Skeletal muscle cell (primary cell): Measurements from ENCODE around the gene FOXJ1.
"Not testable (repeated sequence)": the region's sequence is repeated elsewhere in the genome, so short reads cannot be mapped to it uniquely, and the experiment has no call there.

Experiments
- DNase-seq: peaks from one replicate; pipeline ENCODE4 v3.0.0-alpha.2; 2010; ENCODE audit warnings: low read depth
- H3K4me3 ChIP-seq: 2 replicates; pipeline ENCODE4 v1.5.1; 2011; ENCODE audit warnings: low read depth, mild to moderate bottlenecking, control low read depth, low read length, moderate library complexity

FOXJ1 gene, protein sequence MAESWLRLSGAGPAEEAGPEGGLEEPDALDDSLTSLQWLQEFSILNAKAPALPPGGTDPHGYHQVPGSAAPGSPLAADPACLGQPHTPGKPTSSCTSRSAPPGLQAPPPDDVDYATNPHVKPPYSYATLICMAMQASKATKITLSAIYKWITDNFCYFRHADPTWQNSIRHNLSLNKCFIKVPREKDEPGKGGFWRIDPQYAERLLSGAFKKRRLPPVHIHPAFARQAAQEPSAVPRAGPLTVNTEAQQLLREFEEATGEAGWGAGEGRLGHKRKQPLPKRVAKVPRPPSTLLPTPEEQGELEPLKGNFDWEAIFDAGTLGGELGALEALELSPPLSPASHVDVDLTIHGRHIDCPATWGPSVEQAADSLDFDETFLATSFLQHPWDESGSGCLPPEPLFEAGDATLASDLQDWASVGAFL

DNA sequence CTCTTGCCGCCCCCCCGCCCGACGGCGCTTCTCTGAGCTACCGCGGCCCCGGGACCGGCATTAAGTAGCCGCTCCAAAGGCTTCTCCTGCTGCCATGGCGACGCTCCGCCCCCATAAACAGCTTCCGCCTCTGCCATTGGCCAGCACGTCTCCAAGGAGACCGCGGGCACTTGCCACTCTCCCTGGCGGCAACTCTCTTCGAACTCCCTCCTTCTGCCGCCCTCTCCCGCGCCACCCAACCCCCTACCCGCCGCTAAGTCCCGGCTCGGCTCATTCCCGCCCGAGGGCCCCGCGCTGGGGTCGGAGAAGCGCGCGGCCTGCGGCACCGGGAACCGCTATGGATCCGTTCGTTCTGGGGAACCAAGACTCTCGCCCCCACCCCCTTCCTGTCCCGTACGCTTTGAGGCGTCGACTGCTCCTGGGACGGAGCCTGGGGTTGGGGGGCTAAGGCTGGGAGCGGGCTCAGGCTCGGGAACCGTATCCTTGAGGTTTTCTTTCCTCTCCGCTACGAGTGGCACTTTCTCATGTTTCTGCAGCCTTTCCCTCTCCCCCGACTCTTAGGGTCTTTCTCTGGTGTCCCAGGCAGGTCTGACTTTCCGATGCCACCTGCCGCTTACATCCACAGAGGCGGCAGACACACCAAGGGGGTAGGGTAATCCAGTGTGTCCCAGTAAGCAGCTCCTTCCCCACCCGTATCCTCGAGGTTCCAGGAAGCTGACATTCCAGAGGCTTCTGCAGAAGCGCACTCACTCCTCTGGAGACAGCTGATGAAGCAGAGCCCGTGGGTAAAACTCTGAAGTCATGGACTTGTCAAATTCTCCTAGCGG lies at the start of gene FOXJ1:
Gene FOXJ1 (minus strand): TSS at position 34 of the 827 bp plus-strand sequence. CDS start 850 bp downstream, outside the sequence.
- peak within 1 kb of the TSS; percentile 55 for H3K4me3 ChIP-seq
- DNase-seq: peak; percentile 10

DNA sequence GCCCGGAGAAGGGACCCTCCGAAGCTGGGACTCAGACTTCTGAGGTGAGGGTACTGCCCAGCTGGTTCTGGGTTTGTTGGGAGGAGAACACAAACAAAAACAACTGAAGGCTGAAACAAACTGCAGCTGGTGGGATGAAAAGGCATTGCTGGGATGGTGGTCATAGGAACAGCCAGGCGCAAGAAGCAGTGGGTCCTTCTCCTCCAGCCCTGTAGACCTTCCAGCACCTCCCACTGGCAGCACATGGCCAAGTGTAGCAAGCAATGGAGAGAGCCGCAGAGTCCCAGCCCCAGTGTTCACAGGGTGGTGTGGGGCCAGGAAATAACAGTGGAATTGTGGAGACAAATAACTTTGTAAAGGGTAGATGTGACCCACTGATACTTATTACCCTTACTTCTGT lies 48.7 kb upstream of the FOXJ1 start:
- H3K4me3 ChIP-seq: no peak overlapping the region
- no peak for DNase-seq

DNA sequence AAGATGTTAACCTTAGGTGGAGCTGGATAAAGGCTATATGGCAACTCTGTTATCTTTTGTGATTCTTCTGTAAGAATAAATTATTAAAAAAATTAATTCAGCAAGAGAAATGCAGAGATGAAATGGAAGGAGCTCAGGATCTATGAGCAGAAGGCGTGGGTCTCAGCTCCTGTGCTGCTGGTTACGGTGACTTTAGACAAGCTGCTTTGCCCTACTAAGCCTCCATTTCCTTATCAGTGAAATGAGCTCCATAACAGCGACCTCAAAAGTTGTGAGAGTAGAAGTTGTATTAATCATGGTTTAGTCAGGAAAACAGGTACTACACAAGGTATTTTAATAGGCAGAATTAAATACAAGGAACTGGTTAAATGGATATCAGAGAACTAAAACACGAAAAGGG lies 48.2 kb upstream of the FOXJ1 start:
- no peak overlapping the region for H3K4me3 ChIP-seq
- no peak for DNase-seq

DNA sequence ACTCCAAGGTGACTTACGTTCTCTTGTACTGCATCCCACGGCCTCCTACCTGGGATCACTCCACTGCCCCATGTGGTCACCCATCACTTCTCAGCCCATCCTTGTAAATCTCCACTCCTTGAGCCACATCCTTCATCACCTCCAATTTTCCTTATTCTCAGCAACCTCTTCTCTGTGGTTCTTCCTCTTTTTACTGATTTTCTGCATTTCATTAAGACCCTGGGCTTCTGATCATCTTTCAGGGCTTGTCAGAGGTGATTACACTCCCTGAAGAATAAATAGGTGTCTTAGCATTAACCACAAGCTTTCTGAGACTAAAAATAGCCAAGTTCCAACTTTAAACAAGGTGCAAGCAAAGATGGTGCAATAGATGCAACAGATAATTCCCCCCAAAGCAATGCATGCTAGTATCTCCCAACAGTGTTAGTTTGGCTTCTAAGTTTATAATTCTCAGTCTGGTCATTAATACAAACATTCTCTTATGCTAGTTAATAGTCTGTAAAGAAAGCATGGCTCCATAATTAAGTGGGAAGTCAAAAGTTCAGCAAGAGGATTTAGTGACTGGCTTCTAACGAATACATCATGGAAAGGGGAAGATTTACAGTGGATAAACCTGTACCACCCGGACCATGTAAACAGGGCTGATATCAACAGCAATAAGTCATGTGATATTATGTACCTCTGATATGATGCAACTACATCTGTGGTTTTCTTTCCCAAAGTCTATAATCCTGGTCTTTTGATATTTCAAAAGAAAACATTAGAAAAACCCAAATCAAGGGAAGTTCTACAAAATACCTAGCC lies 47.4 kb upstream of the FOXJ1 start:
- DNase-seq: no peak
- no peak overlapping the region for H3K4me3 ChIP-seq

DNA sequence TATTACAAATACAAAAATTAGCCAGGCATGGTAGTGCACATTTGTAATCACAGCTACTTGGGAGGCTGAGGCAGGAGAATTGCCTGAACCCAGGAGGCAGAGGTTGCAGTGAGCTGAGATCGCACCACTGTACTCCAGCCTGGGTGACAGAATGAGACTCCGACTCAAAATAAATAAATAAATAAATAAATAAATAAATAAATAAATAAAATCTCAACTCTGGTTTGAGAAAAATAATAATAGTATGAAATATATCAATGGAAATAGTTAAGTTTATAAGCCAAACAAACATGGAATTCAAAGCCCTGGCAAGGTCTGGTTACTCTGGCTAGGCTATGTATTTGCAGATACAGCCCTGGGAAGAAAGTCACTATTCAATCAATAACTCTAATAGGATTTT lies 45.7 kb upstream of the FOXJ1 start:
- not testable (repeated sequence) for DNase-seq, H3K4me3 ChIP-seq

DNA sequence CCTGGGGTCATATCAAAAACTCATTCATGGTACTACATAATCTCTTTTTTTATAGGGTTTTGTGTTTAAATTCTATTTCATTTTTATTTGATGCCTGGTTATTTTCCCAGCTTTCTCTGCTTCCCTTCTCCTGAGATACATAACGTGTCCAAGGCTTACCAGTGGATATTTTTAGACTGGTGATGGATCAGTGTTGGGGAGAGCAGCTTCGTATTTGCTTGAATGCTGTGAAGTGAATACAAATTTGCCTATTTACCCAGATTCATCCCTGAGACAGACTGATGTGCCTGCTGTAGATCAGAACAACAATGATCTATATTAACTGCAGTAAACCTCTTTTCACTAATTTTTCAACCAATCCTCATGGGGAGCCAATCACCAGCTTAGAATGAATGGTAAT lies 43.2 kb upstream of the FOXJ1 start:
- no peak overlapping the region for H3K4me3 ChIP-seq
- no peak for DNase-seq

DNA sequence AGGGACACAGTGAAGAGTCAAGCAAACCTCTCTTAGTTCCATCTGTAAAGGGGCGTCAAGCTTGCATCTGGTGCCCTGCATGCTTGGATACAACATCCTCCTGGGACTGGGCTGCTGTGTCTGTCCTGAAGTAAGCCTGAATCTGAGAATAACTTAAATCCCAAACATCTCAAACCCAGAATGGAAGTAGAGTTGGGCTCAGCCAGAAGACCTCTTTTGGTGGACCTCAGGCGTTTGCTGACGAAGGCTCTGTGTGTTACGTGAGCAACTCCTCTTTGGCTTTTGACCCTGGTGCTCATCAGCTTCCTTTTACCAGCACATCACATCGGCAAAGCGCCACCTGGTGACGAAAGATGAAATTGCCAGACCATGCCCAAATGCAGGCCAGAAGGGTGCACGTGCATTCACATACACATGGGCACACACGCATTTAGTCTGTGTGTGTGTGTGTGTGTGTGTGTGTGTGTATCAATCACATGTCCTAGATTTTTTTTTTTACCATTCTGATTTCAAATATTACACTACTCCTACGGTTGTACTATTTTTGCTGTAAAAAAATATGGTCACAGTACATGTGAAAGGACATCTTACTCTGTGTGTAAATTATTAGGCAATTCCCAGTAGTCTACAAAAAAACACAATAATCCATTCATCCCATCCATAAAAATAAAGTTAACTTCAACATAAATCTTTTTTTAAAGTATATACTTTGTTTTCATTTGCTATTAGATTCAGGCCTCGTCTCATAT lies 41.1 kb upstream of the FOXJ1 start:
- peak; percentile 49 for DNase-seq
- no peak overlapping the region for H3K4me3 ChIP-seq

DNA sequence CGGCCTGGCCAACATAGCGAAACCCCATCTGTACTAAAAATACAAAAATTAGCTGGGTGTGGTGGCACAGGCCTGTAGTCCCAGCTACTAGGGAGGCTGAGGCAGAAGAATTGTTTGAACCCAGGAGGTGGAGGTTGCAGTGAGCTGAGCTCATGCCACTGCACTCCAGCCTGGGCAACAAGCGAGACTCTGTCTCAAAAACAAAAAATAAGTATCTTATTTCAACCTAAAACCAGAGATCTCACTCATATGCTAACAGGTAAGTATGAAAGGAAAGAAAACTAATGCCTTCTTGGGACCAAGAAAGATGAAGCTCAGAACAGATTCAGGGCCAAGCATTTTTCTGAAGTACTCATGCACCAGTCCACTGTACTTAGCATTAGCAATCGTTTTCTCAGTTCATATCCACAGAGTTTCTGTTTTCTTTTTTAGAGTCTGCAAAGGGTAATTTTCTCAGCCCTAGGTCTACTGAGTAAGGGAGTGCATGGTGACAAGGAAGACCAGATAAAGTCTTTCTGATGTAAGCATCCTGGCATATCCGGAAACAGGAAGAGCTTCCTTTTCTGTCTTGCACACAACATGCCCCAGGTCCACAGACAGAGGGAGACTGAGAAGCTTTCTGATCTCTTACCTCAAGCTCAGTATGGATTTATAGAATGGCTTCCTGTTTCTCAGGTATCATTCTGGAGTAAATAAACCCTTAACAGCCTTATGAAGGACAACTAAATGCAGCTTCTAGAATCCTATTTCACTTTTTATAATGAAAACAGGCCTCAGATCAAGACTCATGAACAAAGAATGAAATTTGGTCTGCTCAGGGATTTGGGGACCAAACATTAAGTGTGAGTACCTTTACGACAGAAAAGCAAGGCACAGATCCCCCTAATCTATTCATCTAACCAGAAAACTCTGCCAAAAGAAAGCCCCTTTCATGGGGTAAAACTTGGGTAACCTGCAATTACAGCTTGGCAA lies 38.7 kb upstream of the FOXJ1 start:
- H3K4me3 ChIP-seq: no peak overlapping the region
- no peak for DNase-seq

DNA sequence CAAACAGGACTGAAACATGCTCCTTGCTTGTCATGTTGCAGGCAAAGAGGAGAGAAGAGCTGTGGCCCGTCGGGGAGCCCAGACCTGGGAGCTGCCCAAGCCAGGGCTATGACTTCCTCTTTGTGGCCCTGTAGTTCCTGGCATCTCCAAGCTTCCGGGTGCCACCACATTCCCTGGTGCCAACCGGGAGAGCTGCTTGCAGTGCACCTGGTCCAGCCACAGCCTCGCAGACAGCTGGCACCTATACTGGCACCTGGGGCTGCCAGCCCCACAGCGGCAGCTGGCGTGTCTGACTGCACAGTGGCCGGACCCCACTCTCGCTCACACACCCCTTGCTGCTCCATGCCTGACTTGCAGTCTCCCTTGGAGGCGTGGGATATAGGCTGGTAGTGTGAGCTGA lies 37.1 kb upstream of the FOXJ1 start:
- no peak for DNase-seq
- H3K4me3 ChIP-seq: no peak overlapping the region

DNA sequence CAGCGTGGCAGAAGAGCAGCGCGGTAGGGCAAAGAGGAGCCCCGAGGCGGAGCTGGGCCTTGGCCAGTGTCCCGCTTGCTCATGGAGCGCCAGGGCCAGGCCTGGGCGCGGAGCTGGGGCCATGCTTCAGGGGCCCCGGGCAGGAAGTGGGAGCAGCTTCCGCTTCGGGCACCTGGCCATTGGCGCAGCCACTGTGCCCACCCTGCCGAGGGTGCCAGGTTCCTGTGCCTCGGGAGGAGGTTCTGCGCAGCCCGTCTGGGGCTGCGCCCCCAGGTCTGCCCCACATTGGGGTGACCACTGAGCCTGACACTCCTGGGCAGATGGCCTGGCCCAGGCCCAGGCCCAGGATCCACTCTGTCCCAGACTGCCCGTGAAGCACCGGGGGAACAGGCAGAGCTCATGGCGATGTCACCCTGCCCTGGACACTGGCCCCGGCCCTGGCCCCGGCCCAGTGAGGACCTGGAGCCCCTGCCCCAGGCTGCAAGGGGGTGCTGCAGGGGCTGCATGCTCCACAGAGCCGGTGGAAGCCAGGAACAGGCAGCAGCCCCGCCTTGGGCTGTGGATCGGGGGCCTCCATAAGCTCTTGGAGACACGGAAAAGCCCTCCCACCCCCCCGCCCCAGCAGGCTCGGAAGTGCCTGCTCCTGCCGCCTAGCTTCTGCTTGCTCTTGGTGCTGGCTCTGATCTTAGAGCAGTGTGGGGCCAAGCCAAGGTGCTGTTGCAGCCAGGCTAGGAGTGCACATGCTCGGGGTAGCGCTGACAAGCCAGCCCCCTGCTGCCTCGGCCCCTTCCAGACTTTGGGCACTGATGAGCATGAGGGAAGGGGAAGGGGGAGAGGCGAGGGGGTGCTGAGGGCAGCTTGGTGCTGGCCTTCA lies 35.9 kb upstream of the FOXJ1 start:
- DNase-seq: no peak
- H3K4me3 ChIP-seq: no peak overlapping the region

DNA sequence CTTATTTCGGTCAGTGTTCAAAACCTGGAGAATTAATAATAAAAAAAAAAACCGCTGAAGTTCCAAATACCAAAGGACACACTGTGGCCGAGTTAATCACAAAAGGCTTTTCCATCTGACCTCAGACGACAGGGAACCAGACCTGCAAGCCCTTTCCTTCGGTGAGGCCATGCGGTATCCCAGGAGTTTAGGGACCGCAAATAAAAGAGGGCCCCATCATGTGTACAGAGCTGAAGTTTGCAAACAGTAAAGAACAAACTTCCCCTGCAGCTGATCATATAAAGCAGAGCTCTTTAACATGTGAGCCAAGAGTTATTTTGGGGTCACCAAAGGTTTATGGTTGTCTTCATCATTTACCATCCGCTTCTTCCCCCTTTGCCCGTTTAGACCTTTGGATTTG lies 33.0 kb upstream of the FOXJ1 start:
- DNase-seq: no peak
- H3K4me3 ChIP-seq: no peak overlapping the region

DNA sequence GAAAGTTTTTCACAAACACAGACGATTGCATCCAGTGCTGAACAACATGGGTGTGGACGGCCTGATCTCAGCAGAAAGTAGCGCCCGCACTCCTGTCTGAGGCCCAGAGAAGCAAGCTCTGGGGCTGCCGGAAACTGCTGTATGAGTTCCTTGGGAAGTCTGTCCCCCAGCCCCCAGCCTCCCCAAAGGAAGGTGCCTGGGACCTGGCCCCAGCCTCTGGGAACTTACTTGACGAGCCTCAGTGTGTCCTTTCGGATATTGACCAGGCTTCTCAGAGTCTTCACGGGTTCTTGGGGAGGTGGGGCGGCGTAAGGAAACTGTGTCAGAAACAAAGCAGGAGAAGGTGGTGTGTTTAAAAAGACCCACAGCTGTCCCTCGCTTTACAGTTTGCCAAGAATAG lies 32.4 kb upstream of the FOXJ1 start:
- DNase-seq: no peak
- H3K4me3 ChIP-seq: no peak overlapping the region

DNA sequence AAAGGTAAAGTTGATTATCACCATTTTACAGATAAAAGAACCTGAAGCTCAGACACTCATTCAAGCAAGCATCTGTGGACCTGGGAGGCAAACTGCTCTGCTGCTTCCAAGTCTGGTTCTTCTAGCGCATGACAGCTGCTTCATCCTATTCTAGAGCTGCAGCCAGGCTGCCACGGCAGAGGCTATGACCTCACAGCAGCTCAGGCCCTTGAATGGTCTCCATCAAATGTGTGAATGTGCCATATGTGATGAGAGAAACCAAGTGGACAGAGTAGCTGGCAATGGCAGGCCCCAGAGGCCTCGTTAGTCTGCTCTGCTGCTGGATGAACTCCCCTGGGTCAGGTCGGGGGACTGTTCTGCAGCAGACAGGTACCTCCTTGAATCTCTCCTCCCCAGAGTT lies 30.7 kb upstream of the FOXJ1 start:
- no peak overlapping the region for H3K4me3 ChIP-seq
- no peak for DNase-seq

DNA sequence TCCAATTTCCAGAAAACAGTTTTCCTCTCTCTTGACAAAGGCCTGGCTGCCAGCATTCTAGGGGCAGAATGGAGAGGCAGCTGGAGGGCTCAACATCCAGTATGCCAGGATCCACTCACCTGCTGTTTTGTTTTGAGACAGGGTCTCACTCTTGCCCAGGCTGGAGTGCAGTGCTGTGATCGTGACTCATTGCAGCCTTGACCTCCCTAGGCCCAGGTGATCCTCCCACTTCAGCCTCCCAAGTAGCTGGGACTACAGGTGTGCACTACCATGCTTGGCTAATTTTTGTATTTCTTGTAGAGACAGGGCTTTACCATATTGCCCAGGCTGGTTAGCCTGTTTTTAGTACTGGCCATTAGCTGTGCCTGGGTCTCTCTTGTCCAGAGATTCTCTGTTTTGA lies 29.1 kb upstream of the FOXJ1 start:
- H3K4me3 ChIP-seq: no peak overlapping the region
- DNase-seq: no peak

DNA sequence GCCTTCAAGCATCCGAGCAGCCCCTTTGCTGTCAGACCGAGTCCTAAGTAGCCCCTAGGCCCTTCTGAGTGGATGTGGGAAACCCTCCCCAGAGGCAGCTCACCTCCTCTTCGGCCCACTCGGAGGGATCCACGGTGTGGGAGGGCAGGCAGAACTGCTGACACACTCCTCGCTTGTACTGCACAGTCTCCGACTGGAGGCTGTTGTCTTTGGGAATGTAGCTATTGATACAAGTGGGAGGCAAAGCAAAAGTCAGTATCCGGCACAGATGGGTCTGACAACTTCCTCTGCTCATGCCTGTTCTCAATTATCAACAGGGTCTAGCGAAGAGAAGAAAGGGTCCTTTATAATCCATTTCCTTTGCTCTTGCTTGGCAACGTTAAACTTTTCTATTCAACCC lies 25.9 kb upstream of the FOXJ1 start:
- H3K4me3 ChIP-seq: no peak overlapping the region
- no peak for DNase-seq

DNA sequence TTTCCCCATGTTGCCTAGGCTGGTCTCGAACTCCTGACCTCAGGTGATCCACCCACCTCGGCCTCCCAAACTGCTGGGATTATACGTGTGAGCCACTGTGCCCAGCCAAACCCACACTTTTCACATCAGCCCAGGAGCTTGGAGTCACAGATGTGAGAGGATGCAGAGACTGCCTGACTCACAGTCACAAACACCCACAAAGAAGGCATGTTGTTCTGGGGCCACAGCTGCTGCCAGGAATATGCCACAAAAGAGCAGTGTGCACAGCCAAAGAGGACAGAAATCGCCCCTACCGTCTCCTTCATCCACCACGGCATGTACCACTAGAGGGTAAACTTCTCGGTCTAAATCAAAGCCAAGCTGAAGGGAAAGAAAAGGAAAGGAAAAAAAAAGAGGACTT lies 25.1 kb upstream of the FOXJ1 start:
- DNase-seq: no peak

DNA sequence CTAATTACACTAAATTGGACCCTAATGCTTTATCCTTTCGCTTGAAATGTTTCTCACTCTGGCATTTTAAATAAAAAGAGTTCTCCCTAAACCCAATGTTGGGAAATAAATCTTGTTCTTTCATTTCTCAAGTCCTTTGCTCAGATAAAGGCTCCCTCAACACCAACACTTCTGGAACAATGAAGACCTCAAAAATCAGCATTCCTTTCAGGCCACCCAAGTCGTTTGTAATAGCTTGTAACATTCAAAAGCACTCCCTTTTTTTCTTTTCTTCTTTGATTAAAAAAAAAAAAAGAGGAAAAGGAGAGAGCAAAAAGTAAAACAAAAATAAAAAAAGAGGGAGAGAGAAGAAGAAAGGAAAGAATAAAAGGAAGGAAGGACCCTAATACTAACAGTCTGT lies 23.3 kb upstream of the FOXJ1 start:
- no peak for DNase-seq

More for the DNA sequence above, 25.1 kb upstream of the FOXJ1 start:
- no peak overlapping the region for H3K4me3 ChIP-seq

More for the DNA sequence above, 23.3 kb upstream of the FOXJ1 start:
- no peak overlapping the region for H3K4me3 ChIP-seq
